Activated gamma-delta T cell treated with anti-CD3 and anti-CD28 coated beads, Interleukin-2, amount 50 U/mL, for 16 hours (primary cell): ENCODE data around the gene PIGH.
"Not testable (repeated sequence)": the region's sequence is repeated elsewhere in the genome, so short reads cannot be mapped to it uniquely, and the experiment has no call there.

ENCODE experiments used
- DNase-seq: peaks from one replicate; pipeline ENCODE4 v3.0.0-alpha.2; 2020; ENCODE audit warnings: low read depth

The PIGH gene

DNA sequence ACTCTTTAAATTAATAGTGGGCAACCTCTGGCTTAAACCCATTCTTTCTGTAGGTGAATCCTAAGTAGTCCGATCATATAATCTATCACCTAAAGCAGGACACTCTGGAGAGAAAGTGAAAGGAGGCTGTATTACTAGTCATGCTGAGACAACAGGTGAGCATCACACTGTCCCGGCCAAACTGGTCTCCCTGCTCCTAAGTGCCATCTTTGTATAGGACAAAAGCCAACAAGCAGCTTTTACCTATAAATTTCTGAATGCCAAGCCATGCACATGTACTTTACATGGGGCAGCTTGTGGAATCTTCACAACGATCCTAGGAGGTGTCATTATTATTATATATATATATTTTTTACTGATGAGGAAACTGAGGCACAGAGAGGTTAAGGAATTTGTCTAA is 48.9 kb downstream of the PIGH start:
- no peak for DNase-seq

DNA sequence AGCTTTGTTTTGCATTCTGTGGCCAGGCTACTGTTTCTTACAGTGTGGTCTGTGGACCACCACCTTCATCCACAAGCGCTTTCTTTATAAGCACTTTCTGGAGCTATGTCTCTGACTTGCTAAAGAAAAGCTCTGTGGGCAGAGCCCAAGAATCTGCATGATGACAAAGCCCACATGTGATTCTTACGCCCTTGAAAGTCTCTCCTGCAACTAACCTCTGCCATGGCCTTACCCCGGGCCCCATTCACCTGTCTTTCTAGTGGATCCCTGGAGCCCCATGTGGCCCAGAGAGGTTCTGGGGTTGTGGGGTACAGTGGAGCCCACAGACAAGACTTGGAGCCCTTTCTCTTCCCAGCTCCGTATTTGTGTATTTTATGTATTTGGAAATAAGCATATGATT is 50.3 kb downstream of the PIGH start:
- DNase-seq = no peak

DNA sequence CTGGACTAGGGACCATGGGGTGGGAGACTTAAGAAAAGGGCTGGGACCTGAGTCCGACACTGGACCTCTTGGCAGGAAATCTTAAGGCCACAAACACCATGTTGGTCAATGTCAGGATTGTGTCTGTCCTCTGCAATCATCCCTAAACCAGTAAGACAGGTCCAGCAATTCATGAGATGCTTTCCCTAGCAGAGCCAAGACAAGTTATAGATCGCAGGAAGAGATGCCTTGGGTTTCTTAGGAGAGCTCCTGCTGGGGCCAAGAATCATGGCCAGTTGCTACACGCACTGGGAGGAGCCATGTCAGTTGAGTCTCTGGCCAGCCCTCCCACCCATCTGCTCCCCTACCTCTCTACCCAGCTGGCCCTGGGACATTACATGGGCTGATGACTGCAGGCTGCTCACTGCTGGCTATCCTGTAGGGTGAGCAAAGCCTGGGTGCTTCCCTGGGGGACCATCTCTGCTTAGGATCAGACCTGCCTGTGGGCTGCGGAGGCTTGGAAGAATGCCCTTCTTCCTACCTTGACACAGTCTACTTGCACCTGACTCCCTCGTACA is 52.8 kb downstream of the PIGH start:
- no peak for DNase-seq

DNA sequence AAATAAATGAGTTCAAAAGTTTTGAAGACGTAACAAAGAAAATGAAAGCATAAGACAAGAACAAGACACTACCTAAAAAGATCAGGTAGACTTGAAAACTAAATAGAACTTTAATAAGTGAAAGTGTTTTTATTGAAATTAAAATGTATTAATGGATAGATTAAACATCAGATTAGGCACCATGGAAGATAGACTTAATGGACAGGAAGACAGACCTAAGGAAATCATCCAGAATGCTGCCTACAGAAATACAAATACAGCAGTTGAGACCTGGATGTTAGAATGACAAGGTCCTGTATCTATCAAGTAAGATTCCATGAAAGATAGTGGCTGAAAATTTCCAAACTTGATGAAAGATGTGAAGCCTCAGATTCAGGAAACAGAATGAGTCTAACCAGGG is 55.5 kb downstream of the PIGH start:
- no peak for DNase-seq

- DNase-seq = not testable (repeated sequence)
Measured at GRCh38 chr14:67542620-67543019, 57.4 kb downstream of the PIGH start.

DNA sequence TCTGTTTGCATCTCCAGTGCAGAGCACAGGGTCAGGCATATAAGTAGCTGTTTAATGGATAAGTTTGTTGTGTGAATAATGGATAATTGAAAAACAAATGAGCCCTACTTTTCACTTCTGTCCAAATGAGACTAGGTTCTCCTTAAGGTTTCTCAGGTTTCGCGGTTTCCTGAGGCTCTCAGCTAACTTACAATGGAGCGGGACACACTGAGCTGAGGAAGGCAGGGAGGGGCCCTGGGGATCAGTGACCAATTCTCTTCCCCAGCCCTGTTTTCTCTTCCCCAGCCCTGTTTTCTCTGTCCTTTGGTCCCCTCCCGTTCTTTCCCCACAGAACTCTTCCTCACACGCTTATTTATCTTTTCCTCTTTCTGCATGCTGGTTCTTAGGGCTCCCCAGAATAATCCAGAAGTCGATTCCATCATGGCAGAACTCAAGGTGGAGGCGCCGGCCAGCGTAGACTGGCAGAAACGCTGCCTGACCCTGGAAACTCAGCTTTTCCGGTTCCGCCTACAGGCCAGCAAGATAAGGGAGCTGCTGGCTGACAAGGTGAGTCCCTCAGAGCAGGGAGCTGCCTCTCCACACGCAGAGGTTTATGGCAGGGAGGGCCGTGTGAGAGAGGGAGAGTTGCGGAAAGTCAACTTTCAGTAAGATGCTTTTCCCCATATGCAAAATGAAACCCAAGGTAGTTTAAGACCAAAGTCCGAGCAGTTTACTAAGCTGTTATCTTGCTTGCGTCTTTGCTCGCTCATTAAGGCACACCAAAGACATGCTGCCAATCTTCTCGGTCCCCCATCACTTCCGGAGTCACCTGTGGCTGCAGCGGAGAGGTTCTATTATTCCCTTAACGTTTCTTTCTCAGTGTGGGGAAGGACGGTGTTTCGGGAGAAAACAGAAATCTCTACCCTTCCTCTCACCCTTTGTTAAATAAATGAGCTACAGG is 58.4 kb downstream of the PIGH start:
- no peak for DNase-seq
